Mesangial cell (primary cell): Measurements from ENCODE around the gene ZNF208. TPM values are rescaled to one million over a fixed set of nuclear protein-coding genes. Genes with fewer than 3 reads are reported as not detected.

Experiments used
- total RNA-seq: library from RNA; depleted of rRNA; stranded (reverse); fragments of >200 nt; gene quantifications from 2 replicates; pipeline ENCODE4 v1.2.3, GENCODE V29; 2015

ZNF208 gene
- total RNA-seq, result under 0.01 and 0.13 TPM in 2 replicates

DNA sequence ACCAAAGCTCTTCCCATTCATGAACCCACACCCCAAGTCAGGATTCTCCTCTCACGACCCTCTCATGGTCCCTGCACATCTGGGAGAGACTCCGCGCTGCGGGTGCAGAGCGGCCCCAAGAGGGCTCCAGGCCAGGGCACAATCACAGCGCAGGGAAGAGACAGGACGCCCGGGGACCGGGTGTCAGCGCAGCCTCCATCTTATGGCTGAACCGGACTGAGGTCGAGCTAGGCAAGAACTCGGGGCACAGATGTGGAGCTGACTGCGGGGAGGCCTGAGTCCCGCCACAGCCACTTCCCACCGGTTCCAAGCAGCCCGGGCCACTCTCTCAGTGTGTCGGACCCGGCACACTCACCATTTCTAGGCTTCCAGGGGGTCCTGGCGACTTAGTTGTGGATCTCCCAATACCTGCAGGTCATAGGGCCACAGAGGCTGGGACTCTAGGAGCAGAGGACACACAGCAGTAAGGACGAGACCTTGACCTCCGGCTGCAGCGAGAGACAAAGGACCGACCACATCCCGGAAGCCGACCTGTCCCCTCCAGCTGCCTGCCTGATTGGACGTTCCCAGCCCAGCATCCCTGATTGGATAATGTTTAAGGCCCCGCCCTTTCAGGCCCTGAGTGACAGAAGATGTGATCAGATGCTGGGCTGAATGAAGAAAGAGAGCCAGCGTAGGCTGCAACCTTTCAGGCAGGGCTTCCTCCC lies at the start of gene ZNF208:
Gene ZNF208 (minus strand): TSS at position 507 of the 707 bp plus-strand sequence. CDS start 149 bp downstream, at position 358.

Other genes starting within 250 kb of the ZNF208 start
- 1.5 and 4.2 TPM in 2 replicates for gene ZNF100, start 243.4 kb downstream of the ZNF208 start, total RNA-seq
- gene ZNF43, start 174.8 kb downstream of the ZNF208 start, total RNA-seq, result 3.7 and 11.6 TPM in 2 replicates
- under 0.01 and 0.81 TPM in 2 replicates for gene ZNF257, start 41.5 kb upstream of the ZNF208 start, total RNA-seq
- gene ZNF676, start 186.0 kb upstream of the ZNF208 start, total RNA-seq, result under 0.01 TPM in 1 of 2 replicates, not detected in the other